ENCODE data around the gene SLC5A6.
A peak's percentile ranks its signal among the peaks of the same experiment; 100 is the strongest.

The SLC5A6 gene

DNA sequence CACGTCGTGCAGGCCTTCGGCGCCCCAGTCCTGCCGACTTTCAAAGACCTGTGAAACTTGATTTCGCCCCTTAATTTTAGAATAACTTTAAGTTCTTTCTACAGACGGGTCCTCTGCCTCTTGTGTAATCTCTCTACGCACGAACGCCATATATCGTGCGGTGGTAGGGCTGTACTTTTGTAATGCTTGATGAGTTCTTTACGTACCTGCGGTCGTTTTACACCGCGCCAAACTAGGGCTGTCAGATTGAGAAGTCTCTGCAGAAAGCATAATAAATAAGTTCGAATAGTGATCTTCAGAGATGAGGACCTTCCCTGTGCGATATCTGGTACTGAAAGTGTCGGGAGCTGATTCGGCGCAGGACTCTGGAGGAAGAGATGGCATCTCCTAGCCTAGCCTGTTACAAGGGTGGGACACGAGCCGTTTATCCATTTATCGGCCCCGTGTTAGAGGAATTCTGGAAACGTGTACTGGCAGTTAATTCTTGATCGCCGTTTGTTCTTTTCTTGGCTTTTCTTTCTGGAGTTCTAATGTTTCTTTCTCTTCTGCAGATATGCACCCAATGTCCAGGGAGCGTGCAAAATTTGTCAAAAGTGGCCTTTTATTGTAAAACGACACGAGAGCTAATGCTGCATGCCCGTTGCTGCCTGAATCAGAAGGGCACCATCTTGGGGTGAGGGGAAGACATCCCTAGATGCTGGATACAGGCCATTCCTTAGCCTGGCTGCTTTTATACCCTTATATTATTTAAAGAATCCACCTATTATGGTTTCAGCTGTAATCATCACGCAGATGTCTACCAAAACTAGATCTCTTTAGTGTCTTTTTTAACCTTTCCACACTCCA is 781 bp upstream of the SLC5A6 start:
- peak overlapping the region; percentile 95 for H3K27ac ChIP-seq
- TF ChIP-seq, protein P1, sequence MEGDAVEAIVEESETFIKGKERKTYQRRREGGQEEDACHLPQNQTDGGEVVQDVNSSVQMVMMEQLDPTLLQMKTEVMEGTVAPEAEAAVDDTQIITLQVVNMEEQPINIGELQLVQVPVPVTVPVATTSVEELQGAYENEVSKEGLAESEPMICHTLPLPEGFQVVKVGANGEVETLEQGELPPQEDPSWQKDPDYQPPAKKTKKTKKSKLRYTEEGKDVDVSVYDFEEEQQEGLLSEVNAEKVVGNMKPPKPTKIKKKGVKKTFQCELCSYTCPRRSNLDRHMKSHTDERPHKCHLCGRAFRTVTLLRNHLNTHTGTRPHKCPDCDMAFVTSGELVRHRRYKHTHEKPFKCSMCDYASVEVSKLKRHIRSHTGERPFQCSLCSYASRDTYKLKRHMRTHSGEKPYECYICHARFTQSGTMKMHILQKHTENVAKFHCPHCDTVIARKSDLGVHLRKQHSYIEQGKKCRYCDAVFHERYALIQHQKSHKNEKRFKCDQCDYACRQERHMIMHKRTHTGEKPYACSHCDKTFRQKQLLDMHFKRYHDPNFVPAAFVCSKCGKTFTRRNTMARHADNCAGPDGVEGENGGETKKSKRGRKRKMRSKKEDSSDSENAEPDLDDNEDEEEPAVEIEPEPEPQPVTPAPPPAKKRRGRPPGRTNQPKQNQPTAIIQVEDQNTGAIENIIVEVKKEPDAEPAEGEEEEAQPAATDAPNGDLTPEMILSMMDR (conservative IDR thresholded peaks at IDR 0.05), result no peak
- TF ChIP-seq ZFX (IDR thresholded peaks at IDR 0.05), result peak; percentile 55

DNA sequence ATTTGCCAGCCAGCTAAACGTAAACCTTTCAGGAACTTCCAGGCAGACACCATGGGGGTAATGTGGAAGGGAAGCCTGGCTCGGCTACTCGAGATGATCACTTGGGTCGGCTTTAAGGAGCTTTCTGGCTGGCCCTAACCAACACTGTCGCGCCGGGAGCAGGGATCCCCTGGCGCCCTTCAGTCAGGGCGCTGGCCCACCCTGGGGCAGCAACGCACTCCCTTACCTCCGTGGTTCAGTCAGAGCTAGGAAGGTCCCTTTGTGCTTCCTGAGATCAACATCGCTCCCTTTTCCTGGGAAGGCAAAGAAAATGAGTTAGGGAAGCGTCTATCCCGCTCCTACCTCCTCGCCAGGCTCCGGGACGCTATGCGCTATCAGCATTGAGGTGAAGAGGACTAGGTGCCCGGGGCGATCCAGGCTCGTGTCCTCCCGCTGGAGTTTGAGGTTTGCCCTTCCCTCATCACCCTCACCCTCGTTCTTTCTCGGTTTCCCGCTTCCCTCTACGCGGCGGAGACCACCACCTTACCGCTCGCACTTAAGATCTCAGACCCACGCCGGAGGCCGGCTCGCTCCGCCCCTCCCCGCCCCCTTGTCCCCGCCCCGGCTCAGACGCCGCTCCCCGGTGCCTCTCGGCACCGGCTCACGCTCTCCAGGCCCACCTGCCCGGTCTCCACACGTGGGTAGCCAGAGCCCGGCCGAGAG is 676 bp downstream of the SLC5A6 start:
- TF ChIP-seq ZFX (IDR thresholded peaks at IDR 0.05), result no peak
- TF ChIP-seq, protein P1 (conservative IDR thresholded peaks at IDR 0.05), result no peak
- H3K27ac ChIP-seq, result peak overlapping the region; percentile 95

DNA sequence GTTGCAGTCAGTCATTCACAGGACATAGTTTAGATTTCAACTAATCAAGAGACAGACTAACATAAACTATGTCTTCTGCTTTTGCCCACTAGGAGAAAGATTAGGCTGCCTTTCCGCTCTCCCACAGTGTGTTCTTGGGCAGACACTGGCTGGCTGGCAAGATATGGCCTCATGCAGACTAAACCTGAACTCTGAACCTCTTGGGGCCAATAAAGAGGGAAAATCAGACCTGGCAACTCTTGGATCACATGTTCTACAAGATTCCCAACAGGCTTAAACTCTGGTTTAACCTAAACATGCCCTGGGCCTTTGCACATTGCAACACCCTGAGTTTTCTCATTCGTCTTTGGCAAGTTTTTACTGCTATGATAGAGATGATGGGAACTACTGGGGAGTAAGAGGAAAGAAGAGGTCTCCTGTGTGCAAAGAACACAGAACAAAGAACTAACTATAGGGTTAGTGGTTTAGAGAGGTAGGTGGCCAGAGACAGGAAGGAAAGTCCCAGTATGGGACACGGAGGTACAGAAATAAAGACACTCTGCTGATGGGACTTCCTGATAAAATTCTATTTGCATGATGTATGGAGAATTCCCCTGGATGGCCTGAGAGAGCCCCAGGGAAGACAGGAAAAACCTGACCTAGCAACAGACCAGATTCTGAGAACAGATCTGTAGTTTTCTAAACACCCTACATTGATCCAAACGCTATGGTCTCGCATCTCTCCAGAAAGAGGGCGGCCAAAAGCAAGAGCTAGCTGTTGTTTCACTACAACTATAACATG is 2.3 kb downstream of the SLC5A6 start:
- TF ChIP-seq, protein P1 (conservative IDR thresholded peaks at IDR 0.05), result no peak
- TF ChIP-seq ZFX (IDR thresholded peaks at IDR 0.05), result no peak
- H3K27ac ChIP-seq, result peak overlapping the region; percentile 95

DNA sequence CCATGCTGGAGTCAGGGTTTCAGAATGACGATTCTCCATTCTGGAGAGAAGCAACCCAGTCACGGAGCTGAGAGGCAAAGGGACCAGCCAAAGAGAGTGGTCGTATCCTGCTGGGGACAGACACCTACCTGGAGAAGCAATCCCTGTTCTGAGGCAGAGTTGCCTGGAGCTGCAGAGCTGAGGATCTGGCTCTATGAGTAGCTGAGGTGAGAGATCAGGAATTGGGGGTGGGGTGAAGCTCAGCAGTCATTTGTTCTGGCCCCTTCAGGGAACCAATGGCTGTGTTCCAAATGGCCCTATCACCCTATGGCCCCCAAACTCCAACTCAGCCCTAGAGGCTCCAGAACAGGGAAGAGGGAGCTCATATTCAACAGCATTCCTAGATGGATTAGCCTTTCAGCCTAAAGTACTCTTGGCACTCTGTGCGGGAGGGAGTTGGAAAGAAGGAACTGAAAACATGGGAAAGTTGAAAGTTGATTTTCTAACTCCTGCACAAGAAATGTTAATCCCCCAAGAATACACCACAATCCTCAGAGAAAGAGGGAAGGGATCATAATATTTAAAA is 3.5 kb downstream of the SLC5A6 start:
- no peak for TF ChIP-seq ZFX (IDR thresholded peaks at IDR 0.05)
- TF ChIP-seq, protein P1 (conservative IDR thresholded peaks at IDR 0.05), result no peak
- no peak overlapping the region for H3K27ac ChIP-seq

DNA sequence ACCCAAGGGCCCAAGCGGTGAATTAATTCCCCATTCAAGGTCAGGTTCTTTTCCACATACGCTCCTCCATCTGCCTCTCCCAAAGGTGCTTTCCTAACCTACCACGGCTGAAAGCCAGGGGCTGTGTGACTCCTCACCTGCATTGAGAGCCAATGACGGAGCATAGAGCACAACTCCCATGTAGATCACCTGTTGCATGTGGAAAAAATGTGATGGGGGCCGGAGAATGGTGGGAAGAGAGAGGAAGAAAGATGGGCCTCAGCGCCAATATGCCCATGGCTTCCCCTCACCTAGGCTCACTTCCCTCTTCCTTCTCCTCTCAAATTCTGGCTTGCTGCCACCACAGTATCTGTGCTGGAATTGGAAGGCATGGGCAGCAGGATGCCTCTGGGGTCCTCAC is 5.7 kb downstream of the SLC5A6 start:
- no peak overlapping the region for H3K27ac ChIP-seq
- no peak for TF ChIP-seq ZFX (IDR thresholded peaks at IDR 0.05)
- TF ChIP-seq, protein P1 (conservative IDR thresholded peaks at IDR 0.05), result no peak

DNA sequence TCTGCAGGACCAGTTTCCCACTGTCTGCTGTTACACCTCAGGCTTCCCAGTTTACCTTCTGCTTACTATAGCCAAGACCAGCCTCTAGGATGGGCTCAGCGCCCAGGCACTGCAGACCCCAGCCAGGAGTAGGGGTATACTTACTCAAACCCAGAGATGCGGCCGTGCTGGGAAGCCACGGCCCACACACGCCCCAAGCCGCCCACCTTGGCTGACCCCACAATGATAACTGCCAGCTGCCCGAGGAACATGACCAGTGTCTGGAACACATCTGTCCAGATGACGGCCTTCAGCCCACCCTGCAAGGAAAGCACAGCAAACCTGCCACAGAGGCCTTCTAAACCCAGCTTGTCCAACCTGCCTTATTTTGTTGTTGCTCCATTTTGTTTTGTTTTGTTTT is 6.9 kb downstream of the SLC5A6 start:
- H3K27ac ChIP-seq, result no peak overlapping the region
- TF ChIP-seq, protein P1 (conservative IDR thresholded peaks at IDR 0.05), result no peak
- no peak for TF ChIP-seq ZFX (IDR thresholded peaks at IDR 0.05)
